Neuron (in vitro differentiated cells): ENCODE data around the gene KLHL14.

ENCODE experiments used
- H2AFZ ChIP-seq: one replicate; pipeline ENCODE4 v1.6.1; 2013; ENCODE audit warnings: low read depth, mild to moderate bottlenecking, inconsistent platforms, low read length, moderate library complexity
- H3K27me3 ChIP-seq: one replicate; pipeline ENCODE4 v1.6.1; 2013; ENCODE audit warnings: low read length; ENCODE audit not compliant: insufficient read depth
- H3K36me3 ChIP-seq: one replicate; pipeline ENCODE4 v1.6.1; 2013; ENCODE audit warnings: low read length; ENCODE audit not compliant: insufficient read depth
- H3K4me1 ChIP-seq: one replicate; pipeline ENCODE4 v1.6.1; 2013; ENCODE audit warnings: low read length; ENCODE audit not compliant: insufficient read depth
- H3K4me3 ChIP-seq: 2 replicates; pipeline ENCODE4 v1.5.1; 2013; ENCODE audit warnings: mild to moderate bottlenecking, low read length, moderate library complexity
- H3K9me3 ChIP-seq: one replicate; pipeline ENCODE4 v1.6.1; 2013; ENCODE audit warnings: low read length

KLHL14 gene

DNA sequence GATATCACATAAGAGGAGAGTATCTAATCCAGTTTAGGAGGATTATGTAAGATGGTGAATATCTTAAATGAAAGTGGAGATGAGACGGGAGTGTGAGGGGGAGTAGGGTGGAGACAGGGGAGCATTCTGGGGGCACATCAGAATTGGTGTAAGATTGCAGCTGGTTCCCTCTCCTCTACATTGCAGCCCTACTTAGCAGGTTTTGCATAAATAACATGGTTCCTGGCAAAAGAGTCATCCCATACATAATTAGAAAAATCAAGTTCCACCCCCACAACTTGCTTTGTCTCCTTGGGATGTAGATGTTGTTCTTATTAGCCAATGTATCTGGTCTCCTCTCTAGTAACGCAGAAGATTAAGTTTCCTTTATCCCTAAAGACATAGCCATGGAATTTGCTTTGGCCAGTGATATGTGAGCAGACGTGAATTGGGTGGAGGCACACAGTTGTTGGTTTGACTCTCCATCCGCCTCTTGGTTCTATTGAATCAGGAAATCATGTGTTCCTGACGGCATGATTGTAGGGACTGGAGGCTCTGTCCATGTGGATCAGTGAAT is 137.9 kb downstream of the KLHL14 start:
- Histone ChIP-seq H3K27me3 (no peaks in the 10 kb centered on the region), H3K36me3 (no peaks in the 10 kb centered on the region), H2AFZ (no peak overlapping the region), H3K4me3 (no peak overlapping the region), H3K4me1 (no peaks in the 10 kb centered on the region), H3K9me3 (no peaks in the 10 kb centered on the region)

DNA sequence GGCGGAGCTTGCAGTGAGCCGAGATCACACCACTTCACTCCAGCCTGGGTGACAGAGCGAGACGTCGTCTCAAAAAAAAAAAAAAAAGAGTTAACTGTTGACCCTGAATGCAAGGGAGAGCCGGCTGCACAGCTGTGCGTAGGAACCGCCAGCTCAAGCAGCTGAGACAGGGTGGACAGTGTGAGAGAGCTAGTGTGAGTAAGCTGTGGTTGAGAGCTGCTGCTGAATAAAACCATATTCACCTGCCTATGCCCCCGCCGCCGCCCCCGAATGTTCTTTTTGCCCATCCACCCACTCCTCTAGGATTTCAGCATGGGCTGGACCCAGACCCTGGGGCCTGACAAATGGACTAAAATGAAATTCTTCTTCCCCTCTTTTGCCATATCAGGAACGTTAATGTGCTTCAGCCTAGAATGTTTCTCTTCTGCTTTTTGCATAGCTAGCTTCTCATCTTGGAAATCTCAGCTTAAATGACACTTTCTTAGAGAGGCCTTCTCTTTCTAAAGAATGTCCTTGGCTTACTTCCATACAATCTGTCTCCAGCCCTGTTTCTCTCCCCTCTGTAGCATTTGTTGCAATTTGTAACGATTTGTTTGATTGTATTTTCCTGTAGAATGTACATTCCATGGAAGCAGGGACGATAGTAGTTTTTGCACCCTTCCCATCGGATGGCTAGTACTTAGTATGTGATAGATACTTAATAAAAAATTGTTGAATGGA is 142.7 kb downstream of the KLHL14 start:
- H2AFZ ChIP-seq: no peak overlapping the region
- no peaks in the 10 kb centered on the region for H3K9me3 ChIP-seq
- H3K4me1 ChIP-seq: no peaks in the 10 kb centered on the region
- H3K36me3 ChIP-seq: no peaks in the 10 kb centered on the region
- no peak overlapping the region for H3K4me3 ChIP-seq
- no peaks in the 10 kb centered on the region for H3K27me3 ChIP-seq

DNA sequence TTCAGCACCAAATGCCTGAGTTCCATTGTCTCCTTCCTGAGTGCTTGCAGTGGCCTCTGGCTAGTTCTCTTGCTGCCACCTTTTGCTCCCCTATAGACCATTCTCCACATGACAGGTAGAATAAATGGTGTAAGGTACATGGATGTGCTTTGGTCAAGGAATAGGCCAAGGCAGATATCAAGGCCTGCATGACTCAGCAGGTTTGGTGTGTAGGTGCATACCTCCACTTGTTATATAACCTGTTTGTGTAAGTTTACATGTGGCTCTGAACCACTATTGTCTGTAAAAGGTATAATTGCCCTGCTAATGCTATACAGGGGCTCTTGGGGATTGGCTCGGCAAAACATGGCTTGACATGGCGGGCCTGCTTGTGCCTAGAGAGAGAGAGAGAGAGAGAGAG is 143.5 kb downstream of the KLHL14 start:
- Histone ChIP-seq H3K9me3 (no peaks in the 10 kb centered on the region), H3K36me3 (no peaks in the 10 kb centered on the region), H3K4me1 (no peaks in the 10 kb centered on the region), H2AFZ (no peak overlapping the region), H3K27me3 (no peaks in the 10 kb centered on the region), H3K4me3 (no peak overlapping the region)

- H3K4me3 ChIP-seq: no peak overlapping the region
- H2AFZ ChIP-seq: no peak overlapping the region
- H3K9me3 ChIP-seq: no peaks in the 10 kb centered on the region
- H3K36me3 ChIP-seq: no peaks in the 10 kb centered on the region
- no peaks in the 10 kb centered on the region for H3K4me1 ChIP-seq
- no peaks in the 10 kb centered on the region for H3K27me3 ChIP-seq
These were observed 148.6 kb downstream of the KLHL14 start for GRCh38 chr18:32624182-32624723.

GRCh38 chr18:32623563-32623962 is 149.3 kb downstream of the KLHL14 start:
- no peaks in the 10 kb centered on the region for H3K9me3 ChIP-seq
- H3K4me3 ChIP-seq: no peak overlapping the region
- no peak overlapping the region for H2AFZ ChIP-seq
- H3K4me1 ChIP-seq: no peaks in the 10 kb centered on the region
- H3K27me3 ChIP-seq: no peaks in the 10 kb centered on the region
- no peaks in the 10 kb centered on the region for H3K36me3 ChIP-seq
